DND-41 (cell line): ENCODE results near the gene IQGAP2.

Experiments
- CTCF ChIP-seq: IDR thresholded peaks from 2 replicates; pipeline ENCODE4 v1.5.1; 2012; ENCODE audit warnings: borderline replicate concordance, low read length, moderate library complexity, mild to moderate bottlenecking; ENCODE audit not compliant: poor library complexity, severe bottlenecking; ENCODE audit errors: extremely low read depth
- EZH2 ChIP-seq: IDR thresholded peaks from 3 replicates; pipeline ENCODE4 v1.6.1; 2012; ENCODE audit warnings: borderline replicate concordance, low read depth, mild to moderate bottlenecking, moderate library complexity, low read length, inconsistent platforms; ENCODE audit not compliant: severe bottlenecking

- TF ChIP-seq CTCF = no peak
- TF ChIP-seq EZH2 = no peak
Observed at GRCh38 chr5:76607353-76607871, 204.3 kb downstream of the IQGAP2 start.
